22Rv1 (cell line): Measurements from ENCODE around the gene PRKAA1.

ENCODE experiments used
- CTCF ChIP-seq: fragments of 450-650 bp; IDR thresholded peaks from 2 replicates; pipeline ENCODE4 v1.5.1; 2017; ENCODE audit warnings: mild to moderate bottlenecking
- ZFX ChIP-seq: fragments of 450-650 bp; IDR thresholded peaks from 2 replicates; pipeline ENCODE4 v1.6.1; 2017; ENCODE audit warnings: antibody characterized with exemption, borderline replicate concordance

GRCh38 chr5:40799258-40799657 lies 1.1 kb upstream of the PRKAA1 start:
- TF ChIP-seq CTCF (no peak), ZFX (no peak)
